OCI-LY1 (cell line): ENCODE data around the gene AMZ1.
"Not testable (repeated sequence)": the region's sequence is repeated elsewhere in the genome, so short reads cannot be mapped to it uniquely, and the experiment has no call there.

Source experiments
- H2AFZ ChIP-seq: fragments of 200-600 bp; sonication (generic), shearing (Covaris generic); 2 replicates; pipeline ENCODE4 v1.6.0; 2014; ENCODE audit warnings: antibody characterized with exemption, mild to moderate bottlenecking, low read length
- H3F3A ChIP-seq: fragments of 200-600 bp; sonication (generic), shearing (Covaris generic); 2 replicates; pipeline ENCODE4 v1.6.0; 2014; ENCODE audit warnings: mild to moderate bottlenecking, antibody characterized with exemption, low read length, moderate library complexity; ENCODE audit not compliant: insufficient read depth
- H3K27ac ChIP-seq: fragments of 200-600 bp; sonication (generic); 2 replicates; pipeline ENCODE4 v1.5.1; 2014; ENCODE audit warnings: low read length, mixed run types, mild to moderate bottlenecking, low read depth; ENCODE audit not compliant: poor library complexity, severe bottlenecking
- H3K27me3 ChIP-seq: fragments of 200-600 bp; sonication (generic); 2 replicates; pipeline ENCODE4 v1.6.0; 2014; ENCODE audit warnings: antibody characterized with exemption, mild to moderate bottlenecking, low read length, moderate library complexity; ENCODE audit not compliant: insufficient read depth
- H3K36me3 ChIP-seq: fragments of 200-600 bp; sonication (generic); 2 replicates; pipeline ENCODE4 v1.6.1; 2014; ENCODE audit warnings: mild to moderate bottlenecking, antibody characterized with exemption, low read length, moderate library complexity, mixed read lengths; ENCODE audit not compliant: insufficient read depth
- H3K4me1 ChIP-seq: fragments of 200-600 bp; sonication (generic); 2 replicates; pipeline ENCODE4 v1.5.1; 2014; ENCODE audit warnings: mild to moderate bottlenecking, low read length, moderate library complexity; ENCODE audit not compliant: insufficient read depth, severe bottlenecking
- H3K4me2 ChIP-seq: fragments of 200-600 bp; sonication (generic), shearing (Covaris generic); 2 replicates; pipeline ENCODE4 v1.6.1; 2014; ENCODE audit warnings: low read length
- H3K4me3 ChIP-seq: fragments of 200-600 bp; sonication (generic); 2 replicates; pipeline ENCODE4 v1.5.1; 2014; ENCODE audit warnings: low read length, low read depth, mild to moderate bottlenecking, mixed read lengths; ENCODE audit not compliant: poor library complexity, severe bottlenecking
- H3K79me2 ChIP-seq: fragments of 200-600 bp; shearing (Covaris generic); 2 replicates; pipeline ENCODE4 v1.6.1; 2016; ENCODE audit warnings: mixed run types, low read length, mixed read lengths; ENCODE audit not compliant: insufficient read depth
- H3K9ac ChIP-seq: fragments of 200-600 bp; sonication (generic), shearing (Covaris generic); 2 replicates; pipeline ENCODE4 v1.6.1; 2014; ENCODE audit warnings: mild to moderate bottlenecking, low read length, mixed read lengths
- H3K9me2 ChIP-seq: fragments of 200-600 bp; sonication (generic), shearing (Covaris generic); 2 replicates; pipeline ENCODE4 v1.6.1; 2014; ENCODE audit warnings: low read depth, mild to moderate bottlenecking, low read length, mixed read lengths
- H3K9me3 ChIP-seq: fragments of 200-600 bp; shearing (Covaris generic); 2 replicates; pipeline ENCODE4 v1.6.1; 2014; ENCODE audit warnings: low read length, mixed read lengths
- H4K20me1 ChIP-seq: fragments of 200-600 bp; sonication (generic), shearing (Covaris generic); 2 replicates; pipeline ENCODE4 v1.6.0; 2016; ENCODE audit warnings: mild to moderate bottlenecking, low read length; ENCODE audit not compliant: insufficient read depth
- EZH2 ChIP-seq: fragments of 200-600 bp; sonication (generic), shearing (Covaris generic); IDR thresholded peaks from 2 replicates; pipeline ENCODE4 v1.8.0; 2017; ENCODE audit warnings: borderline replicate concordance, mixed run types, mild to moderate bottlenecking, antibody characterized with exemption, low read length, moderate library complexity, mixed read lengths
- TF ChIP-seq, protein P1 (sequence below): fragments of 200-600 bp; sonication (generic), shearing (Covaris generic); IDR thresholded peaks from 2 replicates; pipeline ENCODE4 v1.5.1; 2017; ENCODE audit warnings: mild to moderate bottlenecking, antibody characterized with exemption, low read length, moderate library complexity, mixed read lengths

The AMZ1 gene

DNA sequence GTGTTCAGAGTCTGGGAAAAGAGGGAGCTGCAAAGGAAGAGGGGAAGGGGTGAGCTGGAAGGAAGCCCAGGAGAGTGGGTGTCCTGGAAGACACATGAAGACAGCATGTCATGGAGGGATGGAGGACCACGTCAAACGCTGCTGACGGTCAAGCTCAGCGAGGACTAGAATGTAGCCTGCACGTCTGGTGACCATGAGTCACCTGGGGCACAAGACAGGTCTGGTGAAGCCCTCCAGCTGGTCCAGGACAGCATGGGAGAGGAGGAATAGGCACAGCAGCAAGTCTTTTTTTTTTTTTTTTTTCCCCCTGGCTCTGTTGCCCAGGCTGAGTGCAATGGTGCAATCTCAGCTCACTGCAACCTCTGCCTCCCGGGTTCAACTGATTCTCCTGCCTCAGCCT, 19.6 kb upstream of the AMZ1 start:
- TF ChIP-seq, protein P1, sequence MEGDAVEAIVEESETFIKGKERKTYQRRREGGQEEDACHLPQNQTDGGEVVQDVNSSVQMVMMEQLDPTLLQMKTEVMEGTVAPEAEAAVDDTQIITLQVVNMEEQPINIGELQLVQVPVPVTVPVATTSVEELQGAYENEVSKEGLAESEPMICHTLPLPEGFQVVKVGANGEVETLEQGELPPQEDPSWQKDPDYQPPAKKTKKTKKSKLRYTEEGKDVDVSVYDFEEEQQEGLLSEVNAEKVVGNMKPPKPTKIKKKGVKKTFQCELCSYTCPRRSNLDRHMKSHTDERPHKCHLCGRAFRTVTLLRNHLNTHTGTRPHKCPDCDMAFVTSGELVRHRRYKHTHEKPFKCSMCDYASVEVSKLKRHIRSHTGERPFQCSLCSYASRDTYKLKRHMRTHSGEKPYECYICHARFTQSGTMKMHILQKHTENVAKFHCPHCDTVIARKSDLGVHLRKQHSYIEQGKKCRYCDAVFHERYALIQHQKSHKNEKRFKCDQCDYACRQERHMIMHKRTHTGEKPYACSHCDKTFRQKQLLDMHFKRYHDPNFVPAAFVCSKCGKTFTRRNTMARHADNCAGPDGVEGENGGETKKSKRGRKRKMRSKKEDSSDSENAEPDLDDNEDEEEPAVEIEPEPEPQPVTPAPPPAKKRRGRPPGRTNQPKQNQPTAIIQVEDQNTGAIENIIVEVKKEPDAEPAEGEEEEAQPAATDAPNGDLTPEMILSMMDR, result no peak
- no peak for TF ChIP-seq EZH2
- no peak overlapping the region for H2AFZ ChIP-seq
- H3K9ac ChIP-seq, result no peak overlapping the region
- H3K4me3 ChIP-seq, result no peak overlapping the region
- no peaks in the 10 kb centered on the region for H3K79me2 ChIP-seq
- H3K27ac ChIP-seq, result no peak overlapping the region
- no peaks in the 10 kb centered on the region for H3F3A ChIP-seq
- no peaks in the 10 kb centered on the region for H3K27me3 ChIP-seq
- H3K9me3 ChIP-seq, result no peaks in the 10 kb centered on the region
- H4K20me1 ChIP-seq, result no peaks in the 10 kb centered on the region
- no peaks in the 10 kb centered on the region for H3K36me3 ChIP-seq
- H3K4me2 ChIP-seq, result no peak overlapping the region
- H3K9me2 ChIP-seq, result no peaks in the 10 kb centered on the region
- no peaks in the 10 kb centered on the region for H3K4me1 ChIP-seq

DNA sequence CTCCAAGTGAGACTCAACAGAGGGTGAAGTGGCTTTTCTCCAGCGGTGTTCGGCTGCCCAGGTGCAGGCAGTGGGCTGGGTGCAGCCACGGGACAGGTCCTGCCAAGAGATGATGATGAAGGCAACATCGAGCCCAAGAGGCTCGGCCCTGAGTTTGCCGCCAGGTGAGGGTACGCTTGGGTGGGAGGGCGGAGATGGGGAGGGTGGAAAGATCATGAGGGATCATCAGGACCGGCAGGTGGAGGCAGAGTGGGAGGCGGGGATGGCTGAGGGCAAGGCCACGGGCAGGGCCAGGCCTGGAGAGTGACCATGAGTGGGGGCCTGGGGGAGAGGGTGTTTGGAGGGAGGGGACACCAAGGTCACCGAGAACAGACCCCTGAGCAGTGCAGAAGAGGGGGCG, 17.8 kb upstream of the AMZ1 start:
- H3K9me3 ChIP-seq, result 0 out of 2 replicates have a peak, but pooled peaks cover 2% of the 10 kb centered on the region
- no peaks in the 10 kb centered on the region for H3K9me2 ChIP-seq
- H3K4me2 ChIP-seq, result no peak overlapping the region
- H3K79me2 ChIP-seq, result no peaks in the 10 kb centered on the region
- no peak overlapping the region for H3K9ac ChIP-seq
- H3K27ac ChIP-seq, result no peak overlapping the region
- H3K4me3 ChIP-seq, result no peak overlapping the region
- no peaks in the 10 kb centered on the region for H3K27me3 ChIP-seq
- TF ChIP-seq, protein P1, result no peak
- TF ChIP-seq EZH2, result no peak
- H3K4me1 ChIP-seq, result no peaks in the 10 kb centered on the region
- H2AFZ ChIP-seq, result no peak overlapping the region
- H3K36me3 ChIP-seq, result no peaks in the 10 kb centered on the region; the same call in 1 of the 2 replicates
- H3F3A ChIP-seq, result no peaks in the 10 kb centered on the region
- H4K20me1 ChIP-seq, result no peaks in the 10 kb centered on the region

GRCh38 chr7:2670720-2671391, 17.1 kb upstream of the AMZ1 start:
- H3K9ac ChIP-seq, result no peak overlapping the region
- no peaks in the 10 kb centered on the region for H3F3A ChIP-seq
- no peaks in the 10 kb centered on the region for H3K4me1 ChIP-seq
- no peaks in the 10 kb centered on the region for H4K20me1 ChIP-seq
- TF ChIP-seq EZH2, result no peak
- TF ChIP-seq, protein P1, result peak; percentile 77
- no peaks in the 10 kb centered on the region; the same call in 1 of the 2 replicates for H3K27me3 ChIP-seq
- H3K9me3 ChIP-seq, result 0 out of 2 replicates have a peak, but pooled peaks cover 2% of the 10 kb centered on the region
- no peak overlapping the region for H3K27ac ChIP-seq
- no peaks in the 10 kb centered on the region for H3K79me2 ChIP-seq
- H3K4me3 ChIP-seq, result no peak overlapping the region
- no peaks in the 10 kb centered on the region for H3K9me2 ChIP-seq
- no peak overlapping the region for H2AFZ ChIP-seq
- no peaks in the 10 kb centered on the region; the same call in 1 of the 2 replicates for H3K36me3 ChIP-seq
- no peak overlapping the region for H3K4me2 ChIP-seq

DNA sequence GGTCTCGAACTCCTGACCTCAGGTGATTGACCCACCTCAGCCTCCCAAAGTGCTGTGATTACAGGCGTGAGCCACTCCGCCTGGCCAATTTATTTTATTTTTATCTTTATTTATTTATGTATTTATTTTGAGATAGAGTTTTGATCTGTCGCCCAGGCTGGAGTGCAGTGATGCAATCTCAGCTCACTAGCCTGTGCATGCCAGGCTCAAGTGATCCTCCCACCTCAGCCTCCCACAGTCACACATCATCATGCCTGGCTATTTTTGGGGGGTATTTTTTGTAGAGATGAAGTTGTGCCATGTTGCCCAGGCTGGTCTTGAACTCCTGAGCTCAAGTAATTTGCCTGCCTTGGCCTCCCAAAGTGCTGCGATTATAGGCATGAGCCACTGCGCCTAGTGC, 14.8 kb upstream of the AMZ1 start:
- not testable (repeated sequence) for H3K27me3 ChIP-seq, H3K79me2 ChIP-seq, H2AFZ ChIP-seq, H3K4me3 ChIP-seq, H3F3A ChIP-seq, H3K36me3 ChIP-seq, H3K4me2 ChIP-seq, H3K9me2 ChIP-seq, H3K27ac ChIP-seq, H3K9ac ChIP-seq, H3K4me1 ChIP-seq, H3K9me3 ChIP-seq, H4K20me1 ChIP-seq
